MM.1S (cell line): ENCODE measurements around the gene PNLIP.

Source experiments
- DNase-seq: peaks from one replicate; pipeline ENCODE4 v3.0.0-alpha.2; 2015
- H2AFZ ChIP-seq: fragments of 300-600 bp; sonication (generic); 2 replicates; pipeline ENCODE4 v1.6.0; 2016; ENCODE audit warnings: antibody characterized with exemption, low read length
- H3F3A ChIP-seq: fragments of 300-600 bp; sonication (generic); 2 replicates; pipeline ENCODE4 v1.6.1; 2016; ENCODE audit warnings: mild to moderate bottlenecking, antibody characterized with exemption, low read length, moderate library complexity, mixed read lengths; ENCODE audit not compliant: insufficient read depth
- H3K27ac ChIP-seq: fragments of 300-600 bp; sonication (generic); 2 replicates; pipeline ENCODE4 v1.5.1; 2016; ENCODE audit warnings: mild to moderate bottlenecking, low read length
- H3K27me3 ChIP-seq: fragments of 300-600 bp; sonication (generic); replicated peaks from 2 replicates; pipeline ENCODE4 v1.6.0; 2016; ENCODE audit warnings: low read length; ENCODE audit not compliant: insufficient read depth
- H3K36me3 ChIP-seq: fragments of 300-600 bp; sonication (generic); replicated peaks from 2 replicates; pipeline ENCODE4 v1.6.1; 2016; ENCODE audit warnings: mild to moderate bottlenecking, low read length, mixed read lengths; ENCODE audit not compliant: insufficient read depth
- H3K4me1 ChIP-seq: fragments of 300-600 bp; sonication (generic); 2 replicates; pipeline ENCODE4 v1.6.1; 2016; ENCODE audit warnings: low read length, mixed read lengths
- H3K4me2 ChIP-seq: fragments of 300-600 bp; sonication (generic); 2 replicates; pipeline ENCODE4 v1.6.0; 2016; ENCODE audit warnings: low read depth, low read length
- H3K4me3 ChIP-seq: fragments of 300-600 bp; sonication (generic); 2 replicates; pipeline ENCODE4 v1.5.1; 2016; ENCODE audit warnings: low read length, mixed read lengths
- H3K79me2 ChIP-seq: fragments of 300-600 bp; sonication (generic); 2 replicates; pipeline ENCODE4 v1.6.1; 2016; ENCODE audit warnings: mixed run types, low read length, mixed read lengths
- H3K9ac ChIP-seq: fragments of 300-600 bp; sonication (generic); 2 replicates; pipeline ENCODE4 v1.6.1; 2016; ENCODE audit warnings: low read length, mixed read lengths
- H3K9me2 ChIP-seq: fragments of 300-600 bp; sonication (generic); replicated peaks from 2 replicates; pipeline ENCODE4 v1.6.1; 2016; ENCODE audit warnings: mild to moderate bottlenecking, low read length, mixed read lengths; ENCODE audit not compliant: insufficient read depth
- H3K9me3 ChIP-seq: fragments of 300-600 bp; sonication (generic); replicated peaks from 2 replicates; pipeline ENCODE4 v1.6.1; 2016; ENCODE audit warnings: mild to moderate bottlenecking, low read length, mixed read lengths; ENCODE audit not compliant: insufficient read depth
- H4K20me1 ChIP-seq: fragments of 300-600 bp; sonication (generic); 2 replicates; pipeline ENCODE4 v1.6.1; 2016; ENCODE audit warnings: mild to moderate bottlenecking, low read length, moderate library complexity, mixed read lengths; ENCODE audit not compliant: insufficient read depth
- CTCF ChIP-seq: fragments of 300-600 bp; sonication (generic); IDR thresholded peaks from 2 replicates; pipeline ENCODE4 v1.5.1; 2016; ENCODE audit warnings: antibody characterized with exemption, low read length, mixed read lengths
- EZH2 ChIP-seq: fragments of 300-600 bp; sonication (generic); optimal IDR thresholded peaks from 2 replicates; pipeline ENCODE3; 2017; ENCODE audit warnings: low read depth, mild to moderate bottlenecking, antibody characterized with exemption, low read length, mixed read lengths
- EZH2phosphoT487 ChIP-seq: fragments of 300-600 bp; sonication (generic); IDR thresholded peaks from 2 replicates; pipeline ENCODE4 v1.6.1; 2018; ENCODE audit warnings: antibody characterized with exemption, low read length

PNLIP gene

GRCh38 chr10:116555880-116556279 is 10.1 kb downstream of the PNLIP start:
- no peak for TF ChIP-seq CTCF
- TF ChIP-seq EZH2 = no peak
- TF ChIP-seq EZH2phosphoT487 = no peak
- no peaks in the 10 kb centered on the region for H3K9me3 ChIP-seq
- H2AFZ ChIP-seq = no peak overlapping the region
- no peaks in the 10 kb centered on the region for H3K9me2 ChIP-seq
- H3K36me3 ChIP-seq = no peaks in the 10 kb centered on the region
- H3K79me2 ChIP-seq = no peaks in the 10 kb centered on the region
- H4K20me1 ChIP-seq = no peaks in the 10 kb centered on the region
- H3K27me3 ChIP-seq = no peaks in the 10 kb centered on the region
- no peak for DNase-seq
- H3K9ac ChIP-seq = no peak overlapping the region
- H3K4me3 ChIP-seq = no peak overlapping the region
- H3K4me2 ChIP-seq = no peak overlapping the region
- no peaks in the 10 kb centered on the region for H3F3A ChIP-seq
- H3K27ac ChIP-seq = no peak overlapping the region
- no peaks in the 10 kb centered on the region for H3K4me1 ChIP-seq

GRCh38 chr10:116557305-116557880 is 11.7 kb downstream of the PNLIP start:
- no peaks in the 10 kb centered on the region for H3K4me1 ChIP-seq
- H3K9me2 ChIP-seq = no peaks in the 10 kb centered on the region
- H3K27me3 ChIP-seq = no peaks in the 10 kb centered on the region
- no peak overlapping the region for H3K4me3 ChIP-seq
- no peak for DNase-seq
- H4K20me1 ChIP-seq = no peaks in the 10 kb centered on the region
- H3K9me3 ChIP-seq = no peaks in the 10 kb centered on the region
- no peaks in the 10 kb centered on the region for H3K79me2 ChIP-seq
- TF ChIP-seq EZH2phosphoT487 (no peak), CTCF (no peak), EZH2 (no peak)
- no peak overlapping the region for H3K9ac ChIP-seq
- H3K36me3 ChIP-seq = no peaks in the 10 kb centered on the region
- no peak overlapping the region for H2AFZ ChIP-seq
- no peak overlapping the region for H3K4me2 ChIP-seq
- H3F3A ChIP-seq = no peaks in the 10 kb centered on the region
- no peak overlapping the region for H3K27ac ChIP-seq

GRCh38 chr10:116565534-116565933 is 19.8 kb downstream of the PNLIP start:
- H3K9me2 ChIP-seq = no peaks in the 10 kb centered on the region
- no peaks in the 10 kb centered on the region for H3F3A ChIP-seq
- no peaks in the 10 kb centered on the region for H4K20me1 ChIP-seq
- no peak for DNase-seq
- no peaks in the 10 kb centered on the region for H3K4me1 ChIP-seq
- H3K9me3 ChIP-seq = no peaks in the 10 kb centered on the region
- H3K27me3 ChIP-seq = no peaks in the 10 kb centered on the region
- no peak overlapping the region for H3K9ac ChIP-seq
- H3K79me2 ChIP-seq = no peaks in the 10 kb centered on the region
- no peaks in the 10 kb centered on the region for H3K36me3 ChIP-seq
- no peak overlapping the region for H3K27ac ChIP-seq
- no peak overlapping the region for H3K4me2 ChIP-seq
- H3K4me3 ChIP-seq = no peak overlapping the region
- no peak overlapping the region for H2AFZ ChIP-seq
- TF ChIP-seq CTCF = no peak
- TF ChIP-seq EZH2phosphoT487 = no peak
- no peak for TF ChIP-seq EZH2
